Measurements from ENCODE around the gene TRDMT1.

DNA sequence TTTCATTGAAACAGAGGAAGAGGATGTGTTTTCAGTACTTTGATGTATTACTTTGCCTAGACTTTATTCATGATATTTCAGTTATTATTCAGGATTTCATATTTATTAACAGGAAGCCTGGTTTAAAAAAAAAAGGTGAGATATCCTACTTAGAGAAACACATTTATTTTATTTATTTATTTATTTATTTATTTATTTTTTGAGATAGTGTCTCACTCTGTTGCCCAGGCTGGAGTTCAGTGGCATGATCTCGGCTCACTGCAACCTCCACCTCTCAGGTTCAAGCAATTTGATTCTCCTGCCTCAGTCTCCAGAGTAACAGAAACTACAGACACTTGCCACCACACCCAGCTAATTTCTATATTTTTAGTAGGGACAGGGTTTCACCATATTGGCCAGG, 24.5 kb downstream of the TRDMT1 start:
- TF ChIP-seq, protein P1, sequence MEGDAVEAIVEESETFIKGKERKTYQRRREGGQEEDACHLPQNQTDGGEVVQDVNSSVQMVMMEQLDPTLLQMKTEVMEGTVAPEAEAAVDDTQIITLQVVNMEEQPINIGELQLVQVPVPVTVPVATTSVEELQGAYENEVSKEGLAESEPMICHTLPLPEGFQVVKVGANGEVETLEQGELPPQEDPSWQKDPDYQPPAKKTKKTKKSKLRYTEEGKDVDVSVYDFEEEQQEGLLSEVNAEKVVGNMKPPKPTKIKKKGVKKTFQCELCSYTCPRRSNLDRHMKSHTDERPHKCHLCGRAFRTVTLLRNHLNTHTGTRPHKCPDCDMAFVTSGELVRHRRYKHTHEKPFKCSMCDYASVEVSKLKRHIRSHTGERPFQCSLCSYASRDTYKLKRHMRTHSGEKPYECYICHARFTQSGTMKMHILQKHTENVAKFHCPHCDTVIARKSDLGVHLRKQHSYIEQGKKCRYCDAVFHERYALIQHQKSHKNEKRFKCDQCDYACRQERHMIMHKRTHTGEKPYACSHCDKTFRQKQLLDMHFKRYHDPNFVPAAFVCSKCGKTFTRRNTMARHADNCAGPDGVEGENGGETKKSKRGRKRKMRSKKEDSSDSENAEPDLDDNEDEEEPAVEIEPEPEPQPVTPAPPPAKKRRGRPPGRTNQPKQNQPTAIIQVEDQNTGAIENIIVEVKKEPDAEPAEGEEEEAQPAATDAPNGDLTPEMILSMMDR (IDR thresholded peaks at IDR 0.05), result no peak
- no peak for TF ChIP-seq POLR2AphosphoS5 (IDR thresholded peaks at IDR 0.05)
- no peak for TF ChIP-seq POLR2A (IDR thresholded peaks at IDR 0.05)

All from breast epithelium (tissue), 3 donors.